GM18505 (cell line): Measurements from ENCODE around the gene MED27.

Experiments
- ATAC-seq: cut with Tn5 transposase; IDR thresholded peaks from one replicate; pipeline ENCODE4 v1.9.1; 2021; ENCODE audit not compliant: unreplicated experiment
- POLR2A ChIP-seq: IDR thresholded peaks from 4 replicates; pipeline ENCODE4 v1.6.1; 2011; ENCODE audit warnings: borderline replicate concordance; ENCODE audit not compliant: insufficient read depth, insufficient read length; ENCODE audit errors: extremely low read depth

The MED27 gene

DNA sequence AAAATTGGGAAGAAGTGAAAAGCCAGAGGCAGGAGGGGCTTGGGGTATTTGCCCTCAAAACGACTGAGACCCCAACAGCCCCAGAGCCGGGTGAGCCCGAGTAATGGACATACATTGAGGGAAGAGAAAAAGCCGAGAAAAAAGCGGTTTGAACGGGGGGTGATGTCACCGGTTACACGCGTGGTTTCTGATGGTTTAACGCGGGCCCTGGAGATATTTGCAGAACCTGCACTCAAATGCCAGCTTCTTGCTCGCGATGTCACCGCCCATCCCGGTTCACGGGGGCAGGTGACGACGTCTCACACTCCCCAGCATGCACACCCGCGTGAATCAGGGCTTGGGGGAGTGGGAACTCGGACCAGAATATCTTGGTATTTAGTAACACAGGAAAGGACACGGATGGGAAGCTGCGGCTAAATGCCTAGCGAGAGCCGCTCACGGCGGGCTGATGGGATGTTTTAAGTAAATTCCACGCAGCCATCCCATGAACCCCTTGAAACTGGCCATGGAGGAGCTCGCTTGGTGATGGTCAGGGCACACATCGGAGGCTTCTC, 237.8 kb downstream of the MED27 start:
- TF ChIP-seq POLR2A: no peak
- ATAC-seq: no peak

DNA sequence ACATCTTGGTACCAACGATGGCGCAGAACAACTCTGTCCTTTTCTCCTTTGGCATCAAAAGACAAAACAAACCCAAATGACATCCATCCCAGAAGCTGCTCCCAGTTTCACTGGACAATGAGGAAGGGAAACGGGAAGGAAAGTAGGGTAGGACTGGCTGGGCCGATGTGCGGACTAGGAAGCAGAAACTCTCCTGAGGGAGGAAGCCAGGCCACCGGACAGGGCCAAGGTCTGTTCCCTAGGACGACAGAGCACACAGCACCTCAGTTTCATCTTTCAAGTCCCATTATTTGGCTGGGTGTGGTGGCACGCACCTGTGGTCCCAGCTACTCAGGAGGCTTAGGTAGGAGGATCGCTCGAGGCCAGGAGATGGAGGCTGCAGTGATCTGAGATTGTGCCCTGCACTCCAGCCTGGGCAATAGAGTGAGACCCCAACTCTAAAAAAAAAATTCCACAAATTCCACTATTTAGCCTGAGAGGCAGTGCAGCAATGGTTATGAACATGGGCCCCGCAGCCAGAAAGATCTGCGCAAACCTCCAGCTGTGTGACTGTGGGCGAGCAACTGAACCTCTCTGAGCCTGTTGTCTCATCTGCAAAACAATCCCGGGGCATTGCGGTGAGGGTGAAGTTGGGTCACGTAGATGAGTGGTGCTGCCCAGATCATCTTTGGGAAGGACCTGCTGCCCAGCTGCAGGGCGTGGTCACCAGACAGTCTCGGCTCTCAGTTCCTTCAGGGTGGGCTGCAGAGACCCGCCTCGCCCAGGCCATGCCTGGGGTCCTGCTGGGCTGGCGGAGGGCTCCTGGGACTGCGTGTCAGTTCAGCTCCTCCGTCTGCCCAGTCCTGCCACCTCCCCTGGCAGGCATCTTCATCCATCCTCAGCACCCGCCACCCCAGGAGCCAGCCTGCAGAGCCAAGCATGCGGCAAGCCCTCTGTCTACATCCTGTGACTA, 238.6 kb downstream of the MED27 start:
- no peak for TF ChIP-seq POLR2A
- ATAC-seq: no peak

DNA sequence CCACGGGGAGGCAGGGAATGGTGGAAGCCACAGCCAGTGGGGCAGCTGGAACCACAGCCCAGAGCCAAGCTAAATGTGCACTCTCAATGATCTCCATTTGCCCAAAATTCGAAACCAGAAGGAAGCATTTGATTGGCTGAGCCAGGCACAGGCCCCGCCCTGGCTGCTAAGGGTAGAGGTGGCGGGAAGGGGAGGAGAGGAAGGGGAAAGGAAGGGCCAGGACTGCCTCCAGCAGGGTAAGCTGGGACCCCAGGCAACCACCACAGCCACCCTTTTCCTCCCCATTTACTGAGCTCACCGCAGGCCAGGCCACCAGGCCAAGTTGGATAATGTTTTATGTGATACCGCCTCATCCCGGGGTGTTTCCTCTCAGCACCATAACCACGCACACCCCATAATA, 239.4 kb downstream of the MED27 start:
- TF ChIP-seq POLR2A: no peak
- ATAC-seq: no peak

DNA sequence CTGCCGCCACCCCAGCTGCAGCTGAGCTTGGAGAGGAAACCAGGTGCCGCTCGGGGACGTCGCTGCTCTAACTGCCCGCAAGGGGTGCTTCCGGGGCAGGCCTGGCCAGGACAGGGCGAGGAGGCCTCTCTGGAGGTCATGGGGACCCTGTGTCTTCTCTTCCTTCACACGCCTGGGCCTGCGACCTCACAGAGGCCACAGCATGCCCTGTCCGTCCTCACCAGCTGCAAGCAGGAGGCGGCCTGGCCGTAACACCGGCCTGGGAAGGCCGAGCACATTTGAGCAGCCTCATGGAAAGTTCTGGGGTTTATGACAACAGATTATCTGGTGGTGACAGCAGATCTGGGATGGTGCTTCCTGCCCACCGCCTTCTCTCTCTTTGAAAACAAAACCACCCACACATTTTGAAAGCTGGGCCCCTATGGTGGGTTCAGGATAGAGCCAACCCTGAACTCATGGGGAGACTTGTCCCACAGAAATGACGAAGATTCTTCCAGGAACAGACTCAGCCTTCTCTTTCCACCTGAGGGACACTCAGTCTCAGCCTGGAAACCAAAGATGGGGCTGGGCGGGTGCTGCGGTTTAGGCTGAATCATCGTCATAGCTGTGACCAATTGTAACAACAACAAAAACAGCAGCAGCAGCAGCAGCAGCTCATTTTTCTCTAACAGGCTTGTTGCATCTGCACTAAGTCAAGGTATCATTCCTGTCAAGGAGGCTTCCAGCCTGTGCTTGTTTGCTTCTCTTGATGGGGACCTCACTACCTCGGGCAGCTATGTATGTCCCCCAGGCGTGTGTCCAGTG, 240.2 kb downstream of the MED27 start:
- no peak for ATAC-seq
- TF ChIP-seq POLR2A: no peak

DNA sequence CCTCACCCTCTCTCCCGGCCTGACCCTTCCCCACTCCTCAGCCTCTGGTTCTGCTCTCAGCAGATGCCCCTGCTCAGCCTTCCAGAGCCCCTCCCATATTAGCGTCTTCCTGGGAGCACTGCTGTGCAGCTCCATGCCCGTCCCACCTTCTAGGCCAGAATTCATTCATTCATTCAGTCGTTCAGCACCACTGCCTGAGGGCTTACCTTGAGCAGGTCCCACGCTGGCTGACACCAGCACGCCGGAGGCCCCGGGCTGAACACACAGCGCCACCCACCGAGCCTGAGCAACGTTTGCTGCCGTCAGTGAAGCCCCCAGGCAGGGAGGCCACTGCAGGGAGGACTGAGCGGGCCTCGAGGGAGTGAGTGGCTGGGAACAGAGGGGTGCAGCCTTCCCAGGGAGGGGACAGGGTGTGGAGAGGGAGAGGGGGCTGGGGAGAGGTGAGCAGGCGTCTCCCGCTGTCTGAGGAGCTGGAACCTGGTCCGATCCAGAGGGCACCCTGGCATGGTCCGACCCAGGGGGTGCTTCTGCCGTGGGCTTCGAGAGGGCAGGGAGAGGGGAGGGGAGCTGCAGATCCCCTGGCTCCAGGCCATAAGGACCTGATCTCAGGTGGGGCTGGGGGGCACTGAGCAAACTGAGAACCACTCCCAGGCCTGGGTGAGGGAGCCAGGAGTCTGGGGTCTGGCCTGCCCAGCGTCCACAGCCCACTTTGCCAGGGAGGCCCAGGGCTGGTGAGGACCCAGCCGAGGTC, 241.0 kb downstream of the MED27 start:
- ATAC-seq: no peak
- TF ChIP-seq POLR2A: no peak

DNA sequence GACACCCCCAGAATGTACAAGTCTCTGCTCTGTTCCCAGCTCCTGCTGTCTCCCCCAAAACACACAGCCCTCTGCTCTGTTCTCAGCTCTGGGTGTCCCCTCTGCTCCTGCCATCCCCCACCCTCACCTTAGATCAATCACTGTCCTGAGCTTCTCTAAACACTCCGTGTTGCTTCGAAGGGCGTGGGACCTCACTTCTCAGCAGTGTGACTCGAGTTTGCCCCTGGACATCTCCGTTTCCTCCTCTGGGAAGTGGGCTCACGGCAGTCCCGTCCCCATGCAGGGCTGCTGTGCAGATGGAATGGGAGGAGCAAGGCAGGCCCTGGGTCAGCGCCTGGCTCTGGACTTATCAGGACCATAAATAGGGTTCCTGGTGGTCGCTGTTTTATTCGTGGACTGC, 241.8 kb downstream of the MED27 start:
- ATAC-seq: no peak
- TF ChIP-seq POLR2A: no peak

DNA sequence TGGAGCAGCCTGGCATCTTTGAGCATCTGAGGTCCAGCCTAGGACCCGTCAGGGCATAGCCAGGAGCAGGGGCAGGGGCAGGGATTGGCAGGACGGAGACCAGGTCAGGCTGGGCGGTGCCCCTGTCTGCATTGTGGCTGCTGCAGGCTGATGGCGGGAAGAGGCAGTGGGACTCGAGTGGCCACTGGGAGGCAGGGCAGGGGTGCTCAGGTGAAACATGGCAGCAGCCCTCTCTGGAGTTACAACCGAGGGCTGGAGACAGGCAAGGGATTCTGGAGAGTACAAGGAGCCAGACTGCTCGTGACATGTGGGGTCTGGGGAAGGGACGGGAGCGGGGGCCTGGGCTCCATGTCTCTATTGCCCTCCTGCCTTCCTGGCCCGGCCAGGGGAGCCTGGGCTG, 242.4 kb downstream of the MED27 start:
- no peak for ATAC-seq
- TF ChIP-seq POLR2A: no peak

DNA sequence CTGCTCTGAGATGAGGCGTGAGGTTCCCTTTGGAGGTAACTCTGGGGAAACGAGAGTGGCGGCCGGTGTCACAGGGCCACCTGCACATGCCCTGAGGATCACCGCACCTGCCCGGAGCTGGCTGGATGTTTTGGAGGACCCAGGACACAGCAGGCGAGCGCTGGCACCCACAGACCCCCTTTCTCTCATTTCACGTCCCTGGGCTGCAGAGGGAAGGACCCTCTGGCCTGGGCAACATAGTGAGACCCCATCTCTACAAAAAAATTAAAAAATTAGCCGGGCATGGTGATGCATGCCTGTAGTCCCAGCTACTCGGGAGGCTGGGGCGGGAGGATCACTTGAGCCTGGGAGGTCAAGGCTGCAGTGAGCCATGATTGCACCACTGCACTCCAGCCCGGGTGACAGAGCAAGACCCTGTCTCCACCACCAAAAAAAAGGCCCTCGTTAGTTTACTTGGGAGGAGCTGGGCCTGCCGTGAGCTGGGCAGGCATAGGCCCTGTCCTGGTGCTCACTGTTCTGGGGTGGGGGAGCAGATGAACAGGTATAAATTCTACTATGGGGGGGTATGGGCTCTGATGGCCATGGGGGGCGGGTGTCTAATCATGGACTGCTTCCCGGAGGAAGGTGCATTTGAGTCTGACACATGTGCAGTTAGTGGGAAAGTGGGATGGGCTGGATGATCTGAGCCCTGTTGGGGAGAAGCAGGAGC, 242.9 kb downstream of the MED27 start:
- TF ChIP-seq POLR2A: no peak
- no peak for ATAC-seq

DNA sequence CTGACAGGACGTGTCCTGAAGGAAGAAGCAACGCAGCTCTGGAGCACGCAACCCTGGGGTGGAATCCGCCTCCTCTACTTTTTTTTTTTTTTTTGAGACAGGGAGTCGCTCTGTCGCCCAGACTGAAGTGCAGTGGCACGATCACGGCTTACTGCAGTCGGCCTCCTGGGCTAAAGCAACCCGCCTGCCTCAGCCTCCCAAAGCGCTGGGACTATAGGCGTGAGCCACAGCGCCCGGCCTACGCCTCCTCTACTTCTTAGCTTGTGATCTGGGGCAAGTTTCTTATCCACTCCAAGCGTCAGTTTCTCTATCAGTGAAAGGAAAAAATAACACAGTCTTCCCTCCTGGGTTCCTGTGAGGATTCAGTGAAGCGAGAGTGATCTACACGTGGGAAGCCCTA, 243.6 kb downstream of the MED27 start:
- no peak for TF ChIP-seq POLR2A
- no peak for ATAC-seq

DNA sequence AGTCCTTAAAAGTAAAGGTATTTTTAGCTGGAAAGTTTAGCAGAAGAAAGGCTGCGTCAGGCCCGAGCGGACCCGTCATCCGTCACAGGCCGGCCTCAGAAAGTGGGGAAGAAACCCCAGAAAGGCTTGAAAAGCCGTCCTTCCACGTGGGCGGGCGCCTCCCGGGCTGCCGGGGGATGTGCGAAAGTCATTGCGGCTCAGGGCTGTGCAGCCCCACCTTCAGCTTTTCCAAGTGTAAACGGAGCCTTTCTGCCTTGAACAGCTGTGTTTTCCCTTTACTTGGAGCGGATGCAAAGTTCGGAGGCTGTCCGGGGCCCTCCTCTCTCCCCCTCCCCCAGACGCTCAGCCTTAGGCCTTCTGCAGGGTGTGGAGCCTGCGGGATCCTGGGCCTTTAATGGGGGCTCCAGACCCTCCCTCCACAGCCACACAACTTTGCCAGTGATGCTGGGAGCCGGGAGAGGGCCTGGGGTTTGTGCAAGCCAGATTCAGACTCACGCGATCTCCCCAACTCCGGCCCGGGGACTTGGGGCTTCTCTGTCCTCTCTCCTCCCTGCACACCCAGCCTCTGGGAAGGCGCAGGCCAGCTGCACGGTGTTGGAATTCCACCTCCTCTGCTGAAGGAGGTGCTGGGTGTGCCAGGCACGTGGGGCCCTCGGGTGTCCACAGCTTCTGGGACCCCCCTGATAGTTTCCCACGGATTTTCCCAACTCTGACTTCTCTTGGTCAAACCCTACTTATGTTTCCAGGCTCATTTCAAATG, 244.3 kb downstream of the MED27 start:
- ATAC-seq: no peak
- TF ChIP-seq POLR2A: no peak

DNA sequence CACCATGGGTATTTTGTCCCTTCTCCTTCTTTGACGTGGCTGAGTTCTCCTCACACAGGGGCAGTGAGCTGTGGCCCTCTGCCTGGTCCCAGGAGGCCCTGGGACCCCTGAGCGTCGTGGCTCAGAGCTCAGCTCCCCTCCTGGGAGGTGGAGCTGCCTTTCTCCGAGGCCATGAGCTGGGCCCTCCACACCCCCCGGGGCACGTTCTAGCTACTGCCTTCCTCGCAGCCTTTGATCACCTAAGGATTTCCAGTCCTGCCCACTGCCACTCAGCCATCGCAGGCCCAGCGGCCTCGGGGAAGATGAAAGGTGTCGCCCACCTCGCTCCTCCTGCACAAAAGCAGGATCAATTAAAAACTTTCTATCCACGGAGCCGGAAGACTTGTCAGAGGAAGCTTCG, 244.9 kb downstream of the MED27 start:
- no peak for ATAC-seq
- TF ChIP-seq POLR2A: no peak

DNA sequence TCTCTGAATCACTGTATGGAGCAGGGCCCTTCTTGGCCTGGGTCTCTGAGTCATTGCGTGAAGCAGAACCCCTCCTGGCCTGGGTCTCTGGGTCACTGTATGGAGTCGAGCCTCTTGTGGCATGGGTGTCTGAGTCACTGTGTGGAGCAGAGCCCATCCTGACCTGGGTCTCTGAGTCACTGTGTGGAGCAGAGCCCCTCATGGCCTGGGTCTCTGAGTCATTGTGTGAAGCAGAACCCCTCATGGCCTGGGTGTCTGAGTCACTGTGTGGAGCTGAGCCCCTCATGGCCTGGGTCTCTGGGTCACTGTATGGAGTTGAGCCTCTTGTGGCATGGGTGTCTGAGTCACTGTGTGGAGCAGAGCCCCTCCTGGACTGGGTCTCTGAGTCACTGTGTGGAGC, 245.8 kb downstream of the MED27 start:
- ATAC-seq: no peak
- no peak for TF ChIP-seq POLR2A
